SH-SY5Y (cell line): ENCODE results near the gene COL25A1.

Experiments used
- GATA2 ChIP-seq: IDR thresholded peaks from 2 replicates; pipeline ENCODE4 v1.6.1; 2011; ENCODE audit warnings: mild to moderate bottlenecking, low read depth, low read length
- GATA3 ChIP-seq: IDR thresholded peaks from 2 replicates; pipeline ENCODE4 v1.6.1; 2011; ENCODE audit warnings: low read depth, mild to moderate bottlenecking, low read length, moderate library complexity

GRCh38 chr4:109012286-109012880 is 290.1 kb downstream of the COL25A1 start:
- TF ChIP-seq GATA3 (no peak), GATA2 (no peak)
